Mammary epithelial cell (primary cell): Measurements from ENCODE around the gene CKAP4.

Experiments used
- EZH2 ChIP-seq: IDR thresholded peaks from 2 replicates; pipeline ENCODE4 v1.6.1; 2012; ENCODE audit warnings: low read length, inconsistent platforms, borderline replicate concordance
- TF ChIP-seq, protein P1 (sequence below), 2 donors: IDR thresholded peaks in 1 of 2; conservative IDR thresholded peaks in 1 of 2; 2 replicates each; pipeline ENCODE4 v1.5.1; 2011 to 2012; ENCODE audit warnings: inconsistent platforms in 2 of 2, low read length in 2 of 2, mild to moderate bottlenecking in 2 of 2, control low read depth in 1 of 2, low read depth in 1 of 2; ENCODE audit not compliant: insufficient read depth in 1 of 2; ENCODE audit errors: extremely low read depth in 1 of 2

DNA sequence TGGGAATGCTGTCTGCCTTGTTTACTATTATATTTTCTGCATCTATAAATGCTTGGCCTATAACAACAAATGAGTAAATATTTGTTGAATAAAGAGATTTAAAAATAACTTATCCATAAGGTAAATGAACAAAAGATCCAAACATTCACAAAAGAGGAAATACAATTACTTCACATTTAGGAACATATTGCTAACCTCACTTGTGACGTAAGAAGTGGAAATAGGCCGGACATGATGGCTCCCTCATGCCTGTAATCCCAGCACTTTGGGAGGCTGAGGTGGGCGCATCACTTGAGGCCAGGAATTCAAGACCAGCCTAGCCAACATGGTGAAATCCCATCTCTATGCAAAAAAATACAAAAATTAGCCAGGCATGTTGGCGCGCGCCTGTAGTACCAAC is 25.7 kb upstream of the CKAP4 start:
- TF ChIP-seq, protein P1, sequence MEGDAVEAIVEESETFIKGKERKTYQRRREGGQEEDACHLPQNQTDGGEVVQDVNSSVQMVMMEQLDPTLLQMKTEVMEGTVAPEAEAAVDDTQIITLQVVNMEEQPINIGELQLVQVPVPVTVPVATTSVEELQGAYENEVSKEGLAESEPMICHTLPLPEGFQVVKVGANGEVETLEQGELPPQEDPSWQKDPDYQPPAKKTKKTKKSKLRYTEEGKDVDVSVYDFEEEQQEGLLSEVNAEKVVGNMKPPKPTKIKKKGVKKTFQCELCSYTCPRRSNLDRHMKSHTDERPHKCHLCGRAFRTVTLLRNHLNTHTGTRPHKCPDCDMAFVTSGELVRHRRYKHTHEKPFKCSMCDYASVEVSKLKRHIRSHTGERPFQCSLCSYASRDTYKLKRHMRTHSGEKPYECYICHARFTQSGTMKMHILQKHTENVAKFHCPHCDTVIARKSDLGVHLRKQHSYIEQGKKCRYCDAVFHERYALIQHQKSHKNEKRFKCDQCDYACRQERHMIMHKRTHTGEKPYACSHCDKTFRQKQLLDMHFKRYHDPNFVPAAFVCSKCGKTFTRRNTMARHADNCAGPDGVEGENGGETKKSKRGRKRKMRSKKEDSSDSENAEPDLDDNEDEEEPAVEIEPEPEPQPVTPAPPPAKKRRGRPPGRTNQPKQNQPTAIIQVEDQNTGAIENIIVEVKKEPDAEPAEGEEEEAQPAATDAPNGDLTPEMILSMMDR (conservative IDR thresholded peaks at IDR 0.05 in 1 of 2, IDR thresholded peaks at IDR 0.05 in 1 of 2; ENCODE audit: extremely low read depth in 1 of 2, insufficient read depth in 1 of 2, low read depth in 1 of 2, low read length in 2 of 2) = no peak
- no peak for TF ChIP-seq EZH2
